ENCODE measurements around the gene STAT2. TPM values are rescaled to one million over a fixed set of nuclear protein-coding genes. Genes with fewer than 3 reads are reported as not detected.

The STAT2 gene
- total and polyA plus RNA-seq, 2 of the 13 experiments (the other 11 are each of a cell fraction or from before 2014, with no cell fraction given), result 43.5 to 84.6 TPM

GRCh38 chr12:56333679-56334489 is 26.0 kb downstream of the STAT2 start, which contains the start of gene PAN2 (continued):
- TF ChIP-seq TFDP2 (CRISPR knock-in tag; IDR thresholded peaks at IDR 0.05) (peak; percentile 71), ZNF33B (CRISPR knock-in tag; IDR thresholded peaks at IDR 0.05) (no peak), ZNF260 (CRISPR knock-in tag; IDR thresholded peaks at IDR 0.05; ENCODE audit: borderline replicate concordance, low read depth) (no peak), ZNF644 (CRISPR knock-in tag; IDR thresholded peaks at IDR 0.05; ENCODE audit: low read depth) (no peak), KDM2A (CRISPR knock-in tag; IDR thresholded peaks at IDR 0.05; ENCODE audit: borderline replicate concordance, low read depth) (peak; percentile 89; the same call in 1 of the 2 replicates), KDM3A (CRISPR knock-in tag; IDR thresholded peaks at IDR 0.05; ENCODE audit: low read depth) (no peak), ZBTB2 (CRISPR knock-in tag; IDR thresholded peaks at IDR 0.05; ENCODE audit: low read depth) (no peak), XBP1 (CRISPR knock-in tag; IDR thresholded peaks at IDR 0.05) (peak; percentile 93; the same call in 1 of the 2 replicates), MEF2D (CRISPR knock-in tag; IDR thresholded peaks at IDR 0.05) (no peak), RNF219 (CRISPR knock-in tag; IDR thresholded peaks at IDR 0.05) (peak; percentile 47; the same call in 1 of the 2 replicates), NKX3-1 (CRISPR knock-in tag; IDR thresholded peaks at IDR 0.05) (peak; percentile 7; the same call in 1 of the 2 replicates), ZNF30 (CRISPR knock-in tag; IDR thresholded peaks at IDR 0.05) (0 out of 2 replicates have a peak, but pooled peaks have one; percentile 33), RBFOX2 (IDR thresholded peaks at IDR 0.05; ENCODE audit: low read depth, low read length) (peak; percentile 77), ZFP36L2 (CRISPR knock-in tag; IDR thresholded peaks at IDR 0.05) (peak; percentile 21; the same call in 1 of the 2 replicates), ZBED4 (CRISPR knock-in tag; IDR thresholded peaks at IDR 0.05; ENCODE audit: borderline replicate concordance) (0 out of 2 replicates have a peak, but pooled peaks have one; percentile 54), SALL1 (CRISPR knock-in tag; IDR thresholded peaks at IDR 0.05) (no peak; the same call in 1 of the 2 replicates), MEIS1 (CRISPR knock-in tag; IDR thresholded peaks at IDR 0.05; ENCODE audit: borderline replicate concordance) (no peak), ZBTB26 (CRISPR knock-in tag; IDR thresholded peaks at IDR 0.05; ENCODE audit: borderline replicate concordance) (peak; percentile 96)
